Esophagus muscularis mucosa (tissue), 4 donors: Measurements from ENCODE around the gene KLHL3. TPM values are rescaled to one million over a fixed set of nuclear protein-coding genes. Genes with fewer than 3 reads are reported as not detected.

Experiments used
- DNase-seq: peaks from one replicate; pipeline ENCODE4 v3.0.0-alpha.2; 2017; ENCODE audit errors: extremely low spot score
- H3K27ac ChIP-seq, 4 donors: fragments of 200-600 bp; sonication (generic); replicated peaks in 1 of 4; 1 replicate in 3 of 4; 2 replicates in 1 of 4; pipeline ENCODE4 v1.5.1; 2016 to 2019; ENCODE audit warnings: mild to moderate bottlenecking in 1 of 4
- H3K27me3 ChIP-seq, 4 donors: fragments of 200-600 bp; sonication (generic); one replicate each; pipeline versions ENCODE4 v1.5.1 to v1.6.0; 2016 to 2019
- H3K36me3 ChIP-seq, 4 donors: fragments of 200-600 bp; sonication (generic); one replicate each; pipeline ENCODE4 v1.5.1; 2016 to 2019
- H3K4me1 ChIP-seq, 4 donors: fragments of 200-600 bp; sonication (generic); one replicate each; pipeline ENCODE4 v1.5.1; 2016 to 2019
- H3K4me3 ChIP-seq, 4 donors: fragments of 200-600 bp; sonication (generic); 1 replicate in 2 of 4; 2 replicates in 2 of 4; pipeline ENCODE4 v1.5.1; 2016 to 2019; ENCODE audit warnings: mild to moderate bottlenecking in 4 of 4, moderate library complexity in 1 of 4
- H3K9me3 ChIP-seq, 4 donors: fragments of 200-600 bp; sonication (generic); 1 replicate in 3 of 4; 2 replicates in 1 of 4; pipeline ENCODE4 v1.5.1; 2016 to 2019
- CTCF ChIP-seq, 3 experiments: fragments of 200-600 bp in 2 of 3; fragments of 450-650 bp in 1 of 3; sonication (generic) in 2 of 3; IDR thresholded peaks; one replicate each; pipeline ENCODE4 v1.5.1; 2017 to 2019; ENCODE audit warnings: antibody characterized with exemption in 3 of 3, mild to moderate bottlenecking in 2 of 3, moderate library complexity in 1 of 3
- EP300 ChIP-seq: sonication (generic); formaldehyde crosslinking; IDR thresholded peaks from one replicate; pipeline ENCODE4 v1.6.1; 2017; ENCODE audit warnings: antibody characterized with exemption
- POLR2A ChIP-seq: fragments of 450-650 bp; IDR thresholded peaks from one replicate; pipeline ENCODE4 v1.6.1; 2017; ENCODE audit warnings: antibody characterized with exemption, moderate library complexity, mild to moderate bottlenecking, low read depth
- POLR2AphosphoS5 ChIP-seq, 2 donors: sonication (generic); formaldehyde crosslinking; IDR thresholded peaks; one replicate each; pipeline ENCODE4 v1.6.1; 2017; ENCODE audit warnings: antibody characterized with exemption in 2 of 2
- WGBS: methylation state at CpG from one replicate; pipeline ENCODE4 v1.1.5; 2018; 5-methylcytosine and 5-hydroxymethylcytosine counted together
- intact Hi-C: fragments of 100-400 bp; cut with DNase I; formaldehyde crosslinking; loops from one replicate; pipeline ENCODE4 v1.15.1; 2023
- total RNA-seq, 4 donors: library from RNA; depleted of rRNA; stranded (reverse); fragments of >200 nt; gene quantifications; one replicate each; pipeline versions ENCODE4 v1.1.0 to v1.2.1, GENCODE V29; 2016

The KLHL3 gene
- total RNA-seq, 4 donors from 2014 or later: 3.0 to 7.8 (median 5.6) TPM

- peaks cover 0 to 44% (median 11%) of the 10 kb centered on the region in 4 donors for H3K36me3 ChIP-seq
- no peak overlapping the region for H3K27ac ChIP-seq
- no peak for DNase-seq
- no peaks in the 10 kb centered on the region for H3K9me3 ChIP-seq
- H3K27me3 ChIP-seq: no peaks in the 10 kb centered on the region
- peaks cover 0 to 23% (median 6%) of the 10 kb centered on the region in 4 donors for H3K4me1 ChIP-seq
- intact Hi-C loops: no loop called here
- TF ChIP-seq CTCF (IDR thresholded peaks at IDR 0.05): no peak
- no peak for TF ChIP-seq POLR2AphosphoS5 (IDR thresholded peaks at IDR 0.05)
- H3K4me3 ChIP-seq: no peak overlapping the region
- 100% methylated on average over 1 of the region's 1 CpG for WGBS
Measured at GRCh38 chr5:137693307-137693950, 42.5 kb downstream of the KLHL3 start.

GRCh38 chr5:137689306-137689705 is 46.6 kb downstream of the KLHL3 start:
- Histone ChIP-seq H3K9me3 (no peaks in the 10 kb centered on the region), H3K36me3 (peaks cover 0 to 29% (median 8%) of the 10 kb centered on the region in 4 donors), H3K27ac (no peak overlapping the region), H3K4me3 (no peak overlapping the region), H3K4me1 (peaks cover 0 to 10% (median 0%) of the 10 kb centered on the region in 4 donors), H3K27me3 (no peaks in the 10 kb centered on the region)
- WGBS: 97% methylated on average over 2 of the region's 2 CpGs
- intact Hi-C loops: no loop called here
- DNase-seq: no peak
- TF ChIP-seq POLR2AphosphoS5 (IDR thresholded peaks at IDR 0.05) (no peak), CTCF (IDR thresholded peaks at IDR 0.05) (no peak)

DNA sequence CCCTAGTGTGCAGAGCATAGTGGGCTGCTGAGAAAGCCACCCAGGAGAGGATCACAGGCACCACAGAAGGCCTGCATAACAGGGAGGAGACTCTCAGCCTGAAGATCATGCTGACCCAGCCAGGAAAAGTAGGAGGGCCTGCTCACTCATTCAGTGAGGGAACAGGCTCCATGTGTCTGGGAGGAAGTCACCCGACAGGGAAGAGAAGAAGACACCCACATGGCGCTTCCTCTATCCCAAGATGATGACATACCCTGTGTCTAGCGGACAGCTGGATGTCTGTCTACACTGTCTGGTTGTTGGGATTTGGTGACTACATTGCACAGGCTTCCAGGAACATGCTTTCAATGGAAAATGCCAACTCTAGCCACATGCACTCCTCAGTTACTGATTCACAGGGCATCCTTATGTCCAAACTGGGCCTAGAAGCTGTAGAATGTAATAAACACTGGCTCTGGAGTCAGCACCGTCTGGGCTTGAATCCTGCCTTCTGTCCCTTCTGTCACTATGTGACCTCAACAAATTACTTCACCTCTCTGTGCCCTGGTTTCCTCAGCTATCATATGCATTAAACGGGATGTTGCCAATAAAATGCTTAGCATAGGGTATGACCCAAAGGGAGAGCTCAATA is 47.6 kb downstream of the KLHL3 start:
- TF ChIP-seq EP300 (no peak), CTCF (IDR thresholded peaks at IDR 0.05) (no peak), POLR2AphosphoS5 (IDR thresholded peaks at IDR 0.05) (no peak), POLR2A (no peak)
- Histone ChIP-seq H3K9me3 (no peaks in the 10 kb centered on the region), H3K27me3 (no peaks in the 10 kb centered on the region), H3K27ac (no peak overlapping the region), H3K4me3 (no peak overlapping the region), H3K36me3 (peaks cover 0 to 30% (median 8%) of the 10 kb centered on the region in 4 donors), H3K4me1 (peaks cover 0 to 2% (median 0%) of the 10 kb centered on the region in 4 donors)
- no peak for DNase-seq
- intact Hi-C loops: no loop called here
- 64% methylated on average over 5 of the region's 5 CpGs for WGBS

DNA sequence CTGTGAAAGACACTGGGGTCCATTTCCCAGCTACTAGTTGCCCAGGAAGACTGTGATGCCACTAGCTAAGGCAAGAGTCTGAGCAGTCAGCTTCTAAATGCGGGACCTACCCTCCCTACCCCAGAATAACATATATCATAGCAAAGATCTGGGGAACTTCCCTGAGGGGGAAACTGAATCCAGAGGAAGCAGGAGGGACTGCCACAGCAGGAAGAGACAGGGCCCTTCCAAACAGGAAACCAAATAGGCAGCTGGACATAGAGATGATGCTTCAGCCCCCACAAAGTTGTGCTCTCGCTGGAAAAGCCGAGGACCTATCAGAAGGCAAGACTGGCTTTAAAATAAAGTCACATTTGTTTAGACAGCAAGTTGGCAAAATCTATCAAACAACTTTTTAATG is 51.1 kb downstream of the KLHL3 start:
- no peaks in the 10 kb centered on the region for H3K4me1 ChIP-seq
- DNase-seq: no peak
- intact Hi-C loops: no loop called here
- no peaks in the 10 kb centered on the region for H3K9me3 ChIP-seq
- H3K27ac ChIP-seq: no peak overlapping the region
- TF ChIP-seq EP300 (no peak), POLR2AphosphoS5 (IDR thresholded peaks at IDR 0.05) (no peak), CTCF (IDR thresholded peaks at IDR 0.05) (no peak), POLR2A (no peak)
- no peaks in the 10 kb centered on the region for H3K27me3 ChIP-seq
- WGBS: 71% methylated on average over 3 of the region's 3 CpGs
- peaks cover 0 to 17% (median 2%) of the 10 kb centered on the region in 4 donors for H3K36me3 ChIP-seq
- no peak overlapping the region for H3K4me3 ChIP-seq

GRCh38 chr5:137681191-137681590 is 54.7 kb downstream of the KLHL3 start:
- no peaks in the 10 kb centered on the region for H3K27me3 ChIP-seq
- 92% methylated on average over 1 of the region's 1 CpG for WGBS
- no peak for DNase-seq
- no peak overlapping the region for H3K4me3 ChIP-seq
- intact Hi-C loops: no loop called here
- H3K27ac ChIP-seq: no peak overlapping the region
- no peaks in the 10 kb centered on the region for H3K4me1 ChIP-seq
- TF ChIP-seq POLR2AphosphoS5 (IDR thresholded peaks at IDR 0.05): no peak
- no peak for TF ChIP-seq EP300
- TF ChIP-seq CTCF (IDR thresholded peaks at IDR 0.05): no peak
- no peak for TF ChIP-seq POLR2A
- H3K9me3 ChIP-seq: no peaks in the 10 kb centered on the region
- peaks cover 0 to 28% (median 9%) of the 10 kb centered on the region in 4 donors for H3K36me3 ChIP-seq
